Mesenchymal stem cell (in vitro differentiated cells and primary cell): ENCODE results near the gene ADGRA3.
A peak's percentile ranks its signal among the peaks of the same experiment; 100 is the strongest.

Experiments
- DNase-seq: peaks from one replicate; pipeline ENCODE4 v3.0.0-alpha.2; 2013
- H2AFZ ChIP-seq: one replicate; pipeline ENCODE4 v1.6.1; 2013; ENCODE audit warnings: low read depth, mild to moderate bottlenecking, control low read depth, inconsistent platforms, low read length, moderate library complexity
- H2AK5ac ChIP-seq: 2 replicates; pipeline ENCODE4 v1.6.1; 2013; ENCODE audit warnings: low read length, moderate library complexity, mild to moderate bottlenecking, inconsistent platforms; ENCODE audit not compliant: severe bottlenecking
- H2BK120ac ChIP-seq: one replicate; pipeline ENCODE4 v1.6.1; 2013; ENCODE audit warnings: low read depth, mild to moderate bottlenecking, inconsistent platforms, low read length, moderate library complexity
- H2BK12ac ChIP-seq, 2 experiments: one replicate each; pipeline ENCODE4 v1.6.1; 2013; ENCODE audit warnings: inconsistent platforms in 2 of 2, low read length in 2 of 2, mild to moderate bottlenecking in 2 of 2, moderate library complexity in 2 of 2, control low read depth in 1 of 2
- H2BK15ac ChIP-seq: one replicate; pipeline ENCODE4 v1.6.1; 2013; ENCODE audit warnings: mild to moderate bottlenecking, low read depth, inconsistent platforms; ENCODE audit not compliant: poor library complexity, severe bottlenecking
- H2BK5ac ChIP-seq: 2 replicates; pipeline ENCODE4 v1.6.1; 2013; ENCODE audit warnings: low read depth, mild to moderate bottlenecking, low read length, control low read depth, inconsistent platforms; ENCODE audit not compliant: poor library complexity, severe bottlenecking
- H3K14ac ChIP-seq, 2 experiments: one replicate each; pipeline ENCODE4 v1.6.1; 2013; ENCODE audit warnings: inconsistent platforms in 2 of 2, low read length in 2 of 2, control low read depth in 1 of 2, mild to moderate bottlenecking in 1 of 2, moderate library complexity in 1 of 2
- H3K18ac ChIP-seq, 2 experiments: one replicate each; pipeline ENCODE4 v1.6.1; 2013; ENCODE audit warnings: inconsistent platforms in 2 of 2, low read length in 2 of 2, control low read depth in 1 of 2, low read depth in 1 of 2, mild to moderate bottlenecking in 1 of 2
- H3K23ac ChIP-seq, 2 experiments: one replicate each; pipeline ENCODE4 v1.6.1; 2013; ENCODE audit warnings: inconsistent platforms in 2 of 2, low read length in 2 of 2, mild to moderate bottlenecking in 2 of 2, moderate library complexity in 2 of 2, control low read depth in 1 of 2
- H3K27ac ChIP-seq: 2 replicates; pipeline ENCODE4 v1.5.1; 2013; ENCODE audit warnings: mild to moderate bottlenecking, moderate library complexity, low read length, control low read depth, inconsistent platforms; ENCODE audit not compliant: poor library complexity, severe bottlenecking
- H3K27me3 ChIP-seq, 2 experiments: 2 replicates each; pipeline versions ENCODE4 v1.6.1 to v1.7.0; 2013; ENCODE audit warnings: low read length in 2 of 2, mild to moderate bottlenecking in 2 of 2, moderate library complexity in 2 of 2, control low read depth in 1 of 2, inconsistent platforms in 1 of 2; ENCODE audit not compliant: control insufficient read depth in 1 of 2, insufficient read depth in 1 of 2
- H3K36me3 ChIP-seq, 2 experiments: 2 replicates each; pipeline versions ENCODE4 v1.6.1 to v1.7.0; 2013; ENCODE audit warnings: low read length in 2 of 2, control low read depth in 1 of 2, inconsistent platforms in 1 of 2, low read depth in 1 of 2, mild to moderate bottlenecking in 1 of 2; ENCODE audit not compliant: insufficient read depth in 2 of 2, control insufficient read depth in 1 of 2
- H3K4ac ChIP-seq, 2 experiments: one replicate each; pipeline ENCODE4 v1.6.1; 2013; ENCODE audit warnings: inconsistent platforms in 2 of 2, low read length in 2 of 2, mild to moderate bottlenecking in 2 of 2, moderate library complexity in 2 of 2, control low read depth in 1 of 2, low read depth in 1 of 2
- H3K4me1 ChIP-seq: 2 replicates; pipeline ENCODE4 v1.6.1; 2013; ENCODE audit warnings: low read depth, low read length, control low read depth; ENCODE audit not compliant: control insufficient read depth, insufficient read depth
- H3K4me2 ChIP-seq: 2 replicates; pipeline ENCODE4 v1.6.1; 2013; ENCODE audit warnings: low read length, mild to moderate bottlenecking, inconsistent platforms; ENCODE audit not compliant: poor library complexity, severe bottlenecking
- H3K4me3 ChIP-seq, 2 experiments: 2 replicates each; pipeline versions ENCODE4 v1.5.1 to v1.7.0; 2013; ENCODE audit warnings: low read length in 2 of 2, mild to moderate bottlenecking in 2 of 2, control low read depth in 1 of 2, low read depth in 1 of 2; ENCODE audit not compliant: insufficient read depth in 1 of 2
- H3K79me1 ChIP-seq: replicated peaks from 2 replicates; pipeline ENCODE4 v1.6.1; 2013; ENCODE audit warnings: mild to moderate bottlenecking, control low read depth, low read length, inconsistent platforms; ENCODE audit not compliant: poor library complexity, severe bottlenecking
- H3K9ac ChIP-seq: 2 replicates; pipeline ENCODE4 v1.7.0; 2013; ENCODE audit warnings: mild to moderate bottlenecking, low read length, moderate library complexity
- H3K9me3 ChIP-seq: 2 replicates; pipeline ENCODE4 v1.7.0; 2013; ENCODE audit warnings: mild to moderate bottlenecking, low read length; ENCODE audit not compliant: control insufficient read depth
- H4K8ac ChIP-seq: one replicate; pipeline ENCODE4 v1.6.1; 2013; ENCODE audit warnings: inconsistent platforms, mild to moderate bottlenecking, low read length, moderate library complexity
- H4K91ac ChIP-seq: one replicate; pipeline ENCODE4 v1.6.1; 2013; ENCODE audit warnings: mild to moderate bottlenecking, low read length, inconsistent platforms
- WGBS: methylation state at CpG from one replicate; pipeline ENCODE4 v1.1.7; 2013; ENCODE audit warnings: mixed read lengths; 5-methylcytosine and 5-hydroxymethylcytosine counted together

Gene ADGRA3

DNA sequence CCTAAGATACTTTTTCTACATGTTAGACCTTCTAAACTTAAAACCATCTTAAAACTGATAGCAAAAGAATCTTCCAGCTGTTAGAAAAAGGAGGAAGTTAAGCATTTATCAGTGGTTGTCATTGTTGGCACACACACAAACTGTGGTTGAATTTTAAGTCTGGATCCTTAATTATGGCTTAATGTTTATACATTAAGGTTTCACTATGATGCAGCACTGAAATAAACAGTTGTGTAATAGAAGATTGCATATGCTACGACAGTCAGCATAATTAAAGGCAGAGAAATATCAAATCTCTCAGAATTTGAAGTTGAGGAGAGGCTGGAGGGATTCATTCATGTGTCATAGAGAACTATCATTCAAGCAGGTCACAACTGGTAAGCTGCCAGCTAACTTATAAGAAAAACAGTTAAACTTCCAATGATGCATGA is 32.3 kb downstream of the ADGRA3 start:
- H3K4ac ChIP-seq, result no peak overlapping the region
- H3K4me2 ChIP-seq, result no peak overlapping the region
- H4K91ac ChIP-seq, result no peak overlapping the region
- WGBS, result 17% methylated on average over 1 of the region's 1 CpG
- H3K9ac ChIP-seq, result no peak overlapping the region
- H2BK15ac ChIP-seq, result no peak overlapping the region
- H3K79me1 ChIP-seq, result peaks cover 24% of the 10 kb centered on the region
- H3K18ac ChIP-seq, result no peak overlapping the region
- no peak overlapping the region for H3K4me3 ChIP-seq
- no peak overlapping the region for H3K14ac ChIP-seq
- no peak overlapping the region for H3K23ac ChIP-seq
- peak; percentile 77 for DNase-seq
- H2AK5ac ChIP-seq, result no peak overlapping the region
- H2AFZ ChIP-seq, result no peak overlapping the region
- H2BK12ac ChIP-seq, result no peak overlapping the region
- no peak overlapping the region for H4K8ac ChIP-seq
- H2BK120ac ChIP-seq, result no peak overlapping the region
- H3K9me3 ChIP-seq, result no peaks in the 10 kb centered on the region
- H3K4me1 ChIP-seq, result peaks cover 14% of the 10 kb centered on the region
- H3K27me3 ChIP-seq, result no peaks in the 10 kb centered on the region
- no peak overlapping the region for H3K27ac ChIP-seq
- H3K36me3 ChIP-seq, result no peaks in the 10 kb centered on the region
- H2BK5ac ChIP-seq, result no peak overlapping the region

DNA sequence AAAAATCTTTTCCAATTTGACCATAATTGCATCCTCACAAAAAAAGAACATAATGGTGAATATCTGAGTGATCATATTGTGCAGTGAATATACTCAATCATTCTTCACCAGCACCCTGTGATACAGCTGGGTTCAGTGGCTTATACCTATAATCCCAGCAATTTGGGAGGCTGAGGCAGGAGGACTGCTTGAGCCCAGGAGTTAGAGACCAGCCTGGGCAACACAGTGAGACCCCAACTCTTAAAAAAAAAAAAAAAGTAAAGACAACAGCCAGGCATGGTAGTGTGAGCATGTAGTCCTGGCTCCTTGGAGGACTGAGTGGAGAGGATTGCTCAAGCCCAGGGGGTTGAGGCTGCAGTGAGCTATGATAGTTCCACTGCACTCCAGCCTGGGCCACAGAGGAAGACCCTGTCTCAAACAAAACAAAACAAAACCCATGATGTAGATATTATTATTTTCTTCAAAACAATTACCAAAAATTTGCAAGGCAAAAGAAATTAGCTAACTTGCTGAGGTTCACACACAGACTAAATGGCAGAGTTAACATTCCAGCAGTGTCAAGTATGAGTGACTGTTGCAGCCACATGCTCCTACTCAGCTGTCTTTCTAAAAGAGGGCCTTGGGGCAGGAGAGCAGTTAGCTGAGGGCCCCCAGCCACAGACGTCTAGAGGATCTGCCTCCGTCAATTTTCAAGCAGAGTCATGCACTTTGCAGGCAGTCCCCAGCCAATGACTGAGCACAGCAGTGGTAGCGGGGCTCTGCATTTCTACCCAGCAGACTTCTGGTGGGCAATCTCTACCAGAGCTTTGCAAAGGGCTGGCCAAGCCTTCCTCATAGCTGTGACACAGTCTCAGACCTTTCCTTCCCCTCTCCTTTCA is 33.4 kb downstream of the ADGRA3 start:
- Histone ChIP-seq H2BK120ac (no peak overlapping the region), H3K79me1 (peaks cover 16% of the 10 kb centered on the region), H3K9me3 (no peaks in the 10 kb centered on the region), H3K4me3 (no peak overlapping the region), H2BK5ac (no peak overlapping the region), H3K23ac (no peak overlapping the region), H3K18ac (peak overlapping the region in 1 of 2 experiments; percentile 26), H3K14ac (peak overlapping the region in 1 of 2 experiments; percentile 18), H3K4me2 (no peak overlapping the region), H2BK12ac (no peak overlapping the region), H2AFZ (no peak overlapping the region), H3K36me3 (no peaks in the 10 kb centered on the region), H3K27ac (no peak overlapping the region), H3K9ac (no peak overlapping the region), H3K27me3 (no peaks in the 10 kb centered on the region), H4K8ac (no peak overlapping the region), H2BK15ac (no peak overlapping the region), H2AK5ac (no peak overlapping the region), H4K91ac (no peak overlapping the region), H3K4me1 (peaks cover 12% of the 10 kb centered on the region), H3K4ac (no peak overlapping the region)
- peak; percentile 49 for DNase-seq
- 25% methylated on average over 3 of the region's 3 CpGs for WGBS

DNA sequence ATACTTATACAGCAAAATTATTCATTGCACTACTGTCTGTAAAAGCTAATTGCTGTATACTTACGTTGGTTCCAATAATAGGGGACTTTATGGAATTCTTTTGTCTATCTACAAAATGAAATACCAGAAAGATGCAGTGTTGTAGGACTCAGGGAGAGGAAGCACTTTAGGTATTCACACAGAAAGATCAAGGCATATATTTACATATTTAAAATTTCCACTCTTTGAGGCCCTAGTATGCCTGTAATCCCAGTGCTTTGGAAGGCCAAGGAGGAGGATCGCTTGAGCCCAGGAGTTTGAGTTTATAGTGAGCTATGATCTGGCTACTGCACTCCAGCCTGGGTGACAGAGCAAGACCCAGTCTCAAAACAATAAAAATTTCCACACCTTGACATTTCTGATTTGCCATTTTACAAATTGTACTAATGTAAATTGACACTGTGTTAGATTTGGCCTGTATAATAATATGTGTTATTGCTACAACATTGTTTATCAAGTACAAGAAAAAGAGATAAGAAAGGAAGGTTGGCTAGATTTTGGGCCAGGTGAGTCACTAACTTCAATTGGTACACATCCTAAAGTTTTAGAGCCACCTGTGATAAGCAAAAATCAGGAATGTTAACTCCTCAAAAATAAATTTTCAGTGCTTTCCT is 35.1 kb downstream of the ADGRA3 start:
- Histone ChIP-seq H3K9ac (no peak overlapping the region), H3K18ac (no peak overlapping the region), H2BK120ac (no peak overlapping the region), H4K8ac (no peak overlapping the region), H2BK12ac (no peak overlapping the region), H3K9me3 (no peaks in the 10 kb centered on the region), H3K79me1 (peaks cover 17% of the 10 kb centered on the region), H3K36me3 (no peaks in the 10 kb centered on the region), H4K91ac (no peak overlapping the region), H2BK15ac (no peak overlapping the region), H3K4me3 (no peak overlapping the region), H3K4me2 (no peak overlapping the region), H3K27me3 (no peaks in the 10 kb centered on the region), H2AK5ac (no peak overlapping the region), H3K27ac (no peak overlapping the region), H3K4me1 (peaks cover 11% of the 10 kb centered on the region), H2BK5ac (no peak overlapping the region), H3K4ac (no peak overlapping the region), H3K14ac (no peak overlapping the region), H3K23ac (no peak overlapping the region), H2AFZ (no peak overlapping the region)
- no peak for DNase-seq
- no CpG with 5 or more reads among the region's 2 CpGs for whole genome bisulfite sequencing

DNA sequence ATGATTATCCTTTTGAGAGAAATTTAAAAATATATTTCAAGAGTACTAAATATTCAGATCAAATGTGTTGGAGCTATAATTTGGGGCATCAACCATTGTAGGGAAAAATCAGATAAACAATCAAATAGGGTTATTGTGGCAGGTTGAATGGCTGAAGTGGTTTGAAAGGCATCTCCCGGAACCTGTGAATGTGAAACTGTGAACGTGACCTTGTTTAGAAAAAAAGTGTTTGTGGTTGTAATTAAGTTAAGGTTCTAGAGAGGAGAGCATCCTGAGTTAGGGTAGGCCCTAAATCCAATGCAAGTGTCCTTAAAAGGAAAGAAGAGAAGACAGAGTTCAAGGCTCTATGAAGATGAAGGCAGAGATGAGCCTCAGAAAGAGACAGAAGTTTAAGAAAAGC is 37.4 kb downstream of the ADGRA3 start:
- Histone ChIP-seq H3K4ac (no peak overlapping the region), H4K8ac (no peak overlapping the region), H2AFZ (no peak overlapping the region), H3K9ac (no peak overlapping the region), H2BK120ac (no peak overlapping the region), H4K91ac (no peak overlapping the region), H3K79me1 (peaks cover 14% of the 10 kb centered on the region), H3K14ac (no peak overlapping the region), H3K4me2 (no peak overlapping the region), H2BK12ac (no peak overlapping the region), H2BK5ac (no peak overlapping the region), H2AK5ac (peak overlapping the region; percentile 56), H3K18ac (no peak overlapping the region), H3K23ac (no peak overlapping the region), H2BK15ac (no peak overlapping the region), H3K4me3 (no peak overlapping the region), H3K4me1 (peaks cover 5% of the 10 kb centered on the region), H3K9me3 (no peaks in the 10 kb centered on the region), H3K27ac (no peak overlapping the region), H3K27me3 (no peaks in the 10 kb centered on the region), H3K36me3 (no peaks in the 10 kb centered on the region)
- 60% methylated on average over 2 of the region's 2 CpGs for WGBS
- DNase-seq, result no peak
